ENCODE data around the gene SUSD1. TPM values are rescaled to one million over a fixed set of nuclear protein-coding genes. Genes with fewer than 3 reads are reported as not detected.
"Not testable (repeated sequence)": the region's sequence is repeated elsewhere in the genome, so short reads cannot be mapped to it uniquely, and the experiment has no call there.

The SUSD1 gene
- total RNA-seq, 2 experiments from 2014 or later = 0.32 TPM; not detected in 1

DNA sequence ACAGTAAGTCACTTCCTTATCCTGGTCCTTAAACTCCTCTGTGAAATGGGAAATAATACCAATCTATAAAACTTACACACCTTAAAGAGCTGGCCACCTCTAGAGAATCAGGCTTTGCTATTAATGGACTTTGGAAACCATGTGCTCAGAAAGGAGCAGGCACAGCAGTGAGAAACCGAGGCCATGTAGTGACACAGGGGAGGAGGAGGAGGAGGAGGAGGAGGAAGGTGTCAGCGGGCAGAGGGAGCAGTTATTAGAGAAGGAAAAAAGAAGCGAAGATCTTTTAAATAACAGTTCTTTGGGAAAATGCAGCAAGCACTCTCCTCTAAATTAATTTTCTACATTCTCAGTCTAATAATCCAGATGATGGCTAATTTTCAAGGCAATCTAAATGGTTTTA lies 38.0 kb downstream of the SUSD1 start:
- Histone ChIP-seq H3K4me1 (ENCODE audit: insufficient read depth, low read length, poor library complexity, severe bottlenecking) (peaks cover 5% of the 10 kb centered on the region), H3K9me3 (ENCODE audit: low read length) (no peaks in the 10 kb centered on the region), H3K4me2 (ENCODE audit: low read length) (no peak overlapping the region), H3K79me2 (ENCODE audit: insufficient read depth, low read depth, low read length) (no peaks in the 10 kb centered on the region), H4K20me1 (ENCODE audit: insufficient read depth, low read length) (no peaks in the 10 kb centered on the region), H3K9me2 (ENCODE audit: insufficient read depth, low read length) (no peaks in the 10 kb centered on the region), H3K27ac (ENCODE audit: low read depth, low read length, poor library complexity, severe bottlenecking) (no peak overlapping the region), H3K36me3 (ENCODE audit: insufficient read depth, low read length) (no peaks in the 10 kb centered on the region), H2AFZ (ENCODE audit: low read length) (no peak overlapping the region), H3K4me3 (ENCODE audit: low read depth, low read length, poor library complexity, severe bottlenecking) (no peak overlapping the region)
- TF ChIP-seq, protein P1, sequence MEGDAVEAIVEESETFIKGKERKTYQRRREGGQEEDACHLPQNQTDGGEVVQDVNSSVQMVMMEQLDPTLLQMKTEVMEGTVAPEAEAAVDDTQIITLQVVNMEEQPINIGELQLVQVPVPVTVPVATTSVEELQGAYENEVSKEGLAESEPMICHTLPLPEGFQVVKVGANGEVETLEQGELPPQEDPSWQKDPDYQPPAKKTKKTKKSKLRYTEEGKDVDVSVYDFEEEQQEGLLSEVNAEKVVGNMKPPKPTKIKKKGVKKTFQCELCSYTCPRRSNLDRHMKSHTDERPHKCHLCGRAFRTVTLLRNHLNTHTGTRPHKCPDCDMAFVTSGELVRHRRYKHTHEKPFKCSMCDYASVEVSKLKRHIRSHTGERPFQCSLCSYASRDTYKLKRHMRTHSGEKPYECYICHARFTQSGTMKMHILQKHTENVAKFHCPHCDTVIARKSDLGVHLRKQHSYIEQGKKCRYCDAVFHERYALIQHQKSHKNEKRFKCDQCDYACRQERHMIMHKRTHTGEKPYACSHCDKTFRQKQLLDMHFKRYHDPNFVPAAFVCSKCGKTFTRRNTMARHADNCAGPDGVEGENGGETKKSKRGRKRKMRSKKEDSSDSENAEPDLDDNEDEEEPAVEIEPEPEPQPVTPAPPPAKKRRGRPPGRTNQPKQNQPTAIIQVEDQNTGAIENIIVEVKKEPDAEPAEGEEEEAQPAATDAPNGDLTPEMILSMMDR (conservative IDR thresholded peaks at IDR 0.05; ENCODE audit: low read length) = no peak
- no peak for TF ChIP-seq EZH2phosphoT487 (IDR thresholded peaks at IDR 0.05; ENCODE audit: borderline replicate concordance, low read depth, low read length)
- intact Hi-C loops (cut with micrococcal nuclease; ENCODE audit: unreplicated experiment) = no loop called here
- POLR2A ChIA-PET = no interaction called here
- CTCF ChIA-PET (ENCODE audit: unreplicated experiment) = no interaction called here
- BruUV-seq (replicated peaks) = no TSS peak
- no peak for DNase-seq (ENCODE audit: low spot score)

DNA sequence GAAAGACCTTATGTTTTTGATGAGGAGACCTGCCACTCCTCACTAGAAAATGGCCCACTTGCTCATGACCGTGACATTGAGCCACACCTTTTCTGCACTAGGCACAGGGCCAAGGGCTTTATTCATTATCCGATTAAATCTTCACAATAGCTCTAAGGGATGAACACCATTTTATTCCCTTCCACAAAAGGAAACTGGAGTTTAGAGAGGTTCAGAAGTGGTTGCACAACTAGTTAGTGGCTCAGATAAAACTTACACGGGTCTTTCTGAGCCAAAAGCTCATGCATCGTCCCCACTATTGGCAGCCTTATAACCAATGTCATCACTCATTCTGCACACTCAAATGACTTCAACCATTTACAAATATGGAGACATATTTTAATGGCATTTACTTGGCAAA lies 39.4 kb downstream of the SUSD1 start:
- Histone ChIP-seq H3K4me3 (ENCODE audit: low read depth, low read length, poor library complexity, severe bottlenecking) (no peak overlapping the region), H3K36me3 (ENCODE audit: insufficient read depth, low read length) (no peaks in the 10 kb centered on the region), H3K4me2 (ENCODE audit: low read length) (no peak overlapping the region), H3K9me2 (ENCODE audit: insufficient read depth, low read length) (no peaks in the 10 kb centered on the region), H3K27ac (ENCODE audit: low read depth, low read length, poor library complexity, severe bottlenecking) (no peak overlapping the region), H3K9me3 (ENCODE audit: low read length) (no peaks in the 10 kb centered on the region), H3K79me2 (ENCODE audit: insufficient read depth, low read depth, low read length) (no peaks in the 10 kb centered on the region), H2AFZ (ENCODE audit: low read length) (no peak overlapping the region), H3K4me1 (ENCODE audit: insufficient read depth, low read length, poor library complexity, severe bottlenecking) (peaks cover 5% of the 10 kb centered on the region), H4K20me1 (ENCODE audit: insufficient read depth, low read length) (no peaks in the 10 kb centered on the region)
- POLR2A ChIA-PET = interaction anchor here (0.7 kb wide), 1 partner anchor 17 kb away, joined by 3 read pairs; no protein-coding TSS in a partner anchor
- TF ChIP-seq EZH2phosphoT487 (IDR thresholded peaks at IDR 0.05; ENCODE audit: borderline replicate concordance, low read depth, low read length) = no peak
- TF ChIP-seq, protein P1 (conservative IDR thresholded peaks at IDR 0.05; ENCODE audit: low read length) = no peak
- intact Hi-C loops (cut with micrococcal nuclease; ENCODE audit: unreplicated experiment) = no loop called here
- CTCF ChIA-PET (ENCODE audit: unreplicated experiment) = no interaction called here
- no peak for DNase-seq (ENCODE audit: low spot score)
- no TSS peak for BruUV-seq (replicated peaks)

DNA sequence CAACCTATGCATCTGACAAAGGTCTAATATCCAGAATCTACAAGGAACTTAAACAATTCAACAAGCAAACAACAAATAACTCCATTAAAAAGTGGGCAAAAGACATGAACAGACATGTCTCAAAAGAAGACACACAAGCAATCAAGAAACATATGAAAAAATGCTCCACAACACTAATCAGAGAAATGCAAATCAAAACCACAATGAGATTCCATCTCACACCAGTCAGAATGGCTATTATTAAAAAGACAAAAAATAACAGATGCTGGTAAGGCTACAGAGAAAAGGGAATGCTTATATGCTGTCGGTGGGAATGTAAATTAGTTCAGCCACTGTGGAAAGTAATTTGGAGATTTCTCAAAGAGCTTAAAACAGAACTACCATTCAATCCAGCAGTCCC lies 41.3 kb downstream of the SUSD1 start:
- H2AFZ ChIP-seq (ENCODE audit: low read length); POLR2A ChIA-PET; H3K36me3 ChIP-seq (ENCODE audit: insufficient read depth, low read length); H3K9me3 ChIP-seq (ENCODE audit: low read length); H3K27ac ChIP-seq (ENCODE audit: low read depth, low read length, poor library complexity, severe bottlenecking); H3K4me2 ChIP-seq (ENCODE audit: low read length); BruUV-seq (replicated peaks); H3K79me2 ChIP-seq (ENCODE audit: insufficient read depth, low read depth, low read length); H4K20me1 ChIP-seq (ENCODE audit: insufficient read depth, low read length); CTCF ChIA-PET (ENCODE audit: unreplicated experiment); DNase-seq (ENCODE audit: low spot score); H3K4me1 ChIP-seq (ENCODE audit: insufficient read depth, low read length, poor library complexity, severe bottlenecking); H3K9me2 ChIP-seq (ENCODE audit: insufficient read depth, low read length); H3K4me3 ChIP-seq (ENCODE audit: low read depth, low read length, poor library complexity, severe bottlenecking); intact Hi-C loops (cut with micrococcal nuclease; ENCODE audit: unreplicated experiment): not testable (repeated sequence)
